Mammary epithelial cell (primary cell): ENCODE results near the gene EXOC2.

Experiments
- EZH2 ChIP-seq: IDR thresholded peaks from 2 replicates; pipeline ENCODE4 v1.6.1; 2012; ENCODE audit warnings: low read length, inconsistent platforms, borderline replicate concordance
- TF ChIP-seq, protein P1 (sequence below), 2 donors: IDR thresholded peaks in 1 of 2; conservative IDR thresholded peaks in 1 of 2; 2 replicates each; pipeline ENCODE4 v1.5.1; 2011 to 2012; ENCODE audit warnings: inconsistent platforms in 2 of 2, low read length in 2 of 2, mild to moderate bottlenecking in 2 of 2, control low read depth in 1 of 2, low read depth in 1 of 2; ENCODE audit not compliant: insufficient read depth in 1 of 2; ENCODE audit errors: extremely low read depth in 1 of 2

GRCh38 chr6:659716-660581, 33.0 kb downstream of the EXOC2 start:
- TF ChIP-seq, protein P1, sequence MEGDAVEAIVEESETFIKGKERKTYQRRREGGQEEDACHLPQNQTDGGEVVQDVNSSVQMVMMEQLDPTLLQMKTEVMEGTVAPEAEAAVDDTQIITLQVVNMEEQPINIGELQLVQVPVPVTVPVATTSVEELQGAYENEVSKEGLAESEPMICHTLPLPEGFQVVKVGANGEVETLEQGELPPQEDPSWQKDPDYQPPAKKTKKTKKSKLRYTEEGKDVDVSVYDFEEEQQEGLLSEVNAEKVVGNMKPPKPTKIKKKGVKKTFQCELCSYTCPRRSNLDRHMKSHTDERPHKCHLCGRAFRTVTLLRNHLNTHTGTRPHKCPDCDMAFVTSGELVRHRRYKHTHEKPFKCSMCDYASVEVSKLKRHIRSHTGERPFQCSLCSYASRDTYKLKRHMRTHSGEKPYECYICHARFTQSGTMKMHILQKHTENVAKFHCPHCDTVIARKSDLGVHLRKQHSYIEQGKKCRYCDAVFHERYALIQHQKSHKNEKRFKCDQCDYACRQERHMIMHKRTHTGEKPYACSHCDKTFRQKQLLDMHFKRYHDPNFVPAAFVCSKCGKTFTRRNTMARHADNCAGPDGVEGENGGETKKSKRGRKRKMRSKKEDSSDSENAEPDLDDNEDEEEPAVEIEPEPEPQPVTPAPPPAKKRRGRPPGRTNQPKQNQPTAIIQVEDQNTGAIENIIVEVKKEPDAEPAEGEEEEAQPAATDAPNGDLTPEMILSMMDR (conservative IDR thresholded peaks at IDR 0.05 in 1 of 2, IDR thresholded peaks at IDR 0.05 in 1 of 2; ENCODE audit: extremely low read depth in 1 of 2, insufficient read depth in 1 of 2, low read depth in 1 of 2, low read length in 2 of 2): no peak
- no peak for TF ChIP-seq EZH2
